Endothelial cell of umbilical vein (primary cell): ENCODE data around the gene MAP2K7.

Experiments used
- EZH2 ChIP-seq: IDR thresholded peaks from 2 replicates; pipeline ENCODE4 v1.6.1; 2012; ENCODE audit warnings: borderline replicate concordance, low read depth, mild to moderate bottlenecking, moderate library complexity, low read length, inconsistent platforms; ENCODE audit not compliant: severe bottlenecking
- POLR2A ChIP-seq: IDR thresholded peaks from 2 replicates; pipeline ENCODE4 v1.6.1; 2012; ENCODE audit warnings: low read depth, mild to moderate bottlenecking, control low read depth, low read length
- POLR2AphosphoS5 ChIP-seq: IDR thresholded peaks from 2 replicates; pipeline ENCODE4 v1.6.1; 2012; ENCODE audit warnings: low read depth, mild to moderate bottlenecking, control low read depth, low read length, moderate library complexity; ENCODE audit not compliant: insufficient read depth

- TF ChIP-seq EZH2 (peak; percentile 94), POLR2AphosphoS5 (no peak), POLR2A (no peak)
Observed at GRCh38 chr19:7916103-7916954, 12.7 kb downstream of the MAP2K7 start.
